ENCODE measurements around the gene PROSER1. TPM values are rescaled to one million over a fixed set of nuclear protein-coding genes. Genes with fewer than 3 reads are reported as not detected.

The PROSER1 gene
- total RNA-seq, 4 donors from 2014 or later = 8.8 to 17.5 (median 14.9) TPM

GRCh38 chr13:39049274-39049673 lies 11.4 kb upstream of the PROSER1 start:
- 74 to 84% methylated on average over 3 of the region's 3 CpGs for WGBS, 2 donors
- Histone ChIP-seq H3K4me1 (peaks cover 0 to 44% (median 0%) of the 10 kb centered on the region in 3 donors), H3K36me3 (peaks cover 0 to 5% (median 0%) of the 10 kb centered on the region in 3 donors), H3K27ac (no peak overlapping the region), H3K27me3 (no peaks in the 10 kb centered on the region), H3K9me3 (no peaks in the 10 kb centered on the region), H3K4me3 (no peak overlapping the region)
- TF ChIP-seq POLR2A (IDR thresholded peaks at IDR 0.05) = no peak
- TF ChIP-seq CTCF (IDR thresholded peaks at IDR 0.05) = no peak
- intact Hi-C loops (cut with DNase I) = no loop called here
- DNase-seq = no peak

- Histone ChIP-seq H3K4me1 (peaks cover 0 to 44% (median 0%) of the 10 kb centered on the region in 3 donors), H3K4me3 (no peak overlapping the region), H3K27me3 (no peaks in the 10 kb centered on the region), H3K9me3 (no peaks in the 10 kb centered on the region), H3K27ac (no peak overlapping the region), H3K36me3 (peaks cover 0 to 10% (median 0%) of the 10 kb centered on the region in 3 donors)
- no peak for DNase-seq
- intact Hi-C loops (cut with DNase I) = no loop called here
- no peak for TF ChIP-seq CTCF (IDR thresholded peaks at IDR 0.05)
- TF ChIP-seq POLR2A (IDR thresholded peaks at IDR 0.05) = no peak
Measured at GRCh38 chr13:39048806-39049205, 10.9 kb upstream of the PROSER1 start.

GRCh38 chr13:39047560-39047959 lies 9.7 kb upstream of the PROSER1 start:
- Histone ChIP-seq H3K27ac (peak overlapping the region in 2 of 4 donors; percentile 43 to 61), H3K27me3 (no peaks in the 10 kb centered on the region), H3K4me1 (peaks cover 0 to 44% (median 0%) of the 10 kb centered on the region in 3 donors), H3K4me3 (no peak overlapping the region), H3K9me3 (no peaks in the 10 kb centered on the region), H3K36me3 (peaks cover 0 to 16% (median 0%) of the 10 kb centered on the region in 3 donors)
- no peak for TF ChIP-seq POLR2A (IDR thresholded peaks at IDR 0.05)
- TF ChIP-seq CTCF (IDR thresholded peaks at IDR 0.05) = peak in 3 of 6 experiments; percentile 21 to 37 (median 29)
- 22 to 23% methylated on average over 2 of the region's 2 CpGs for WGBS, 2 donors
- DNase-seq = no peak
- intact Hi-C loops (cut with DNase I) = no loop called here

GRCh38 chr13:39044536-39044935 lies 6.6 kb upstream of the PROSER1 start:
- Histone ChIP-seq H3K4me1 (peaks cover 0 to 62% (median 5%) of the 10 kb centered on the region in 3 donors), H3K9me3 (no peaks in the 10 kb centered on the region), H3K36me3 (peaks cover 0 to 16% (median 0%) of the 10 kb centered on the region in 3 donors), H3K27me3 (no peaks in the 10 kb centered on the region), H3K27ac (no peak overlapping the region), H3K4me3 (no peak overlapping the region)
- TF ChIP-seq POLR2A (IDR thresholded peaks at IDR 0.05) (no peak), CTCF (IDR thresholded peaks at IDR 0.05) (no peak)
- 79 to 84% methylated on average over 3 of the region's 3 CpGs for WGBS, 2 donors
- intact Hi-C loops (cut with DNase I) = no loop called here
- DNase-seq = no peak

- Histone ChIP-seq H3K9me3 (no peaks in the 10 kb centered on the region), H3K27ac (peak overlapping the region in 2 of 4 donors; percentile 32 to 48), H3K4me1 (peaks cover 5 to 50% (median 20%) of the 10 kb centered on the region in 3 donors), H3K36me3 (peaks cover 0 to 14% (median 0%) of the 10 kb centered on the region in 3 donors), H3K4me3 (no peak overlapping the region), H3K27me3 (no peaks in the 10 kb centered on the region)
- DNase-seq = no peak
- TF ChIP-seq CTCF (IDR thresholded peaks at IDR 0.05) (no peak), POLR2A (IDR thresholded peaks at IDR 0.05) (no peak)
- intact Hi-C loops (cut with DNase I) = no loop called here
- WGBS, 2 donors = 44 to 53% methylated on average over 1 of the region's 1 CpG
Measured at GRCh38 chr13:39040206-39040605, 2.3 kb upstream of the PROSER1 start.
